ENCODE data around the gene ADAMTSL2. TPM values are rescaled to one million over a fixed set of nuclear protein-coding genes. Genes with fewer than 3 reads are reported as not detected.

ADAMTSL2 gene
- total and polyA plus RNA-seq, 8 donors: 1.3 to 20.6 (median 2.6) TPM; not detected in 2

DNA sequence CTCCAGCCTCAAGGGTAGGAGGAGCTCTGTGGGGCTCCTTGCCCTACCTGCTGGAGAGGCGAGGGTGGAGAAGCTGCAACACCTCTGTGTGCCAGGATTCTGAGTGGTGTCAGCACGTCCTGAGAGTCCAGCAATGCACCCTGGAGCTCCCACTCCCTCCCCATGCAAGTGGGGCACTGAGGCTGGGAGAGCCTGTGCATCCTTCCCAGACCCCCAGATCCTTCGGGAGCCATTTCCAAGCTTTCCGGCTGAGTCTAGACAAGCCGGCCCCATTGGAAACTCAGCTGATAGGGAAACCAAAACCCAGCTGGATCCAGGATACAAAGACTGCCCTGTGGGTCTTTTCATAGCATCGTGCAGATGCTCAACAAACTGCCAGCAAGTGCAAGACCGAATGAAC is 72.9 kb downstream of the ADAMTSL2 start:
- no peaks in the 10 kb centered on the region for H3K9me3 ChIP-seq
- H3K4me1 ChIP-seq: peaks cover 0 to 5% (median 2%) of the 10 kb centered on the region in 4 donors
- H3K27me3 ChIP-seq: peaks cover 19 to 100% (median 45%) of the 10 kb centered on the region in 3 donors
- WGBS, 5 donors: 33 to 100% (median 55%) methylated on average over 1 to 7 of the region's 7 CpGs
- H3K36me3 ChIP-seq: no peaks in the 10 kb centered on the region
- no peak overlapping the region for H3K27ac ChIP-seq
- H3K4me3 ChIP-seq: no peak overlapping the region
- intact Hi-C loops (cut with DNase I; ENCODE audit: low total_unique reads): no loop called here
- DNase-seq: no peak
- no peak for TF ChIP-seq EP300 (IDR thresholded peaks at IDR 0.05)
- no peak for TF ChIP-seq POLR2AphosphoS5 (IDR thresholded peaks at IDR 0.05)
- TF ChIP-seq, protein P1, sequence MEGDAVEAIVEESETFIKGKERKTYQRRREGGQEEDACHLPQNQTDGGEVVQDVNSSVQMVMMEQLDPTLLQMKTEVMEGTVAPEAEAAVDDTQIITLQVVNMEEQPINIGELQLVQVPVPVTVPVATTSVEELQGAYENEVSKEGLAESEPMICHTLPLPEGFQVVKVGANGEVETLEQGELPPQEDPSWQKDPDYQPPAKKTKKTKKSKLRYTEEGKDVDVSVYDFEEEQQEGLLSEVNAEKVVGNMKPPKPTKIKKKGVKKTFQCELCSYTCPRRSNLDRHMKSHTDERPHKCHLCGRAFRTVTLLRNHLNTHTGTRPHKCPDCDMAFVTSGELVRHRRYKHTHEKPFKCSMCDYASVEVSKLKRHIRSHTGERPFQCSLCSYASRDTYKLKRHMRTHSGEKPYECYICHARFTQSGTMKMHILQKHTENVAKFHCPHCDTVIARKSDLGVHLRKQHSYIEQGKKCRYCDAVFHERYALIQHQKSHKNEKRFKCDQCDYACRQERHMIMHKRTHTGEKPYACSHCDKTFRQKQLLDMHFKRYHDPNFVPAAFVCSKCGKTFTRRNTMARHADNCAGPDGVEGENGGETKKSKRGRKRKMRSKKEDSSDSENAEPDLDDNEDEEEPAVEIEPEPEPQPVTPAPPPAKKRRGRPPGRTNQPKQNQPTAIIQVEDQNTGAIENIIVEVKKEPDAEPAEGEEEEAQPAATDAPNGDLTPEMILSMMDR (IDR thresholded peaks at IDR 0.05): no peak
- TF ChIP-seq POLR2A (IDR thresholded peaks at IDR 0.05): no peak

DNA sequence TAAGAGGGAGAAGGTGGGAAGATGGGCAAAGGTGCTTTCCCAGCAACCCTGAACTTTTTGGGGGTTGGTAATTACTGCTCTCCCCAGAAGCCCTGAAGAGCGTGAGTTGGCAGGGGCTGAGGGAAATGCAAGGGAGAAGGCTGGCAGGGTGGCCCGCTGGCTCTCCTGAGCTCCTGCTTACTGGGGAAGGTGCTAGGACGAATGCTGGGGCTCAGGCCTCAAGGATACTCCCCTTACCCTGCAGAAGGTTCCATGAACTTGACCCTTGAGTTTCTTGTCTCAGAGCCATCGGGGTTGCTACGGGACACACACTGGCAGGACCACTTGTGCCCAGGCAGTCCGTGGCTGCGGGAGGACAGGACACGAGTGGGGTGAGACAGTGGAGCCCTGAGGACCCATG is 73.5 kb downstream of the ADAMTSL2 start:
- TF ChIP-seq, protein P1 (IDR thresholded peaks at IDR 0.05): no peak
- TF ChIP-seq POLR2A (IDR thresholded peaks at IDR 0.05): no peak
- TF ChIP-seq EP300 (IDR thresholded peaks at IDR 0.05): no peak
- TF ChIP-seq POLR2AphosphoS5 (IDR thresholded peaks at IDR 0.05): no peak
- no peak for DNase-seq
- H3K27me3 ChIP-seq: peaks cover 19 to 100% (median 44%) of the 10 kb centered on the region in 3 donors

DNA sequence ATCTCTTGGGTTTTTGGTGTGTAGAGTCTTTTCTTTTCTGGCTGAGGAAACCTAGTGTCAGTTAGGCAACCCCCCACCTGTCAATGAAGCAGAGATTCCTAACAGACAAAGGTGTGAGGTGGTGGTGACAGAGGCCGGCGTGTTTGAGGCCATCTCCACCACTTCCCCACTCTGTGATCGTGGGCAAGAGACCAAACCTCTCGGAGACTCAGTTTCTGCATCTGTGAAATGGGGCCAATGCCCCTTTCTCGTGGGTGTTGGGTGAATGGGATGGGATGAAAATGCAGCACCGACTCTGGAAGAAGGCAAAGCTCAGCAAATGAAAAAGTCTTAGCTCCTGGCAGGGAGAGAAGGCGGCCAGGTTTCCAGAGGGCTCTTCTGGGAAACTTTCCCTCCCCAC is 73.9 kb downstream of the ADAMTSL2 start:
- no peak for TF ChIP-seq POLR2AphosphoS5 (IDR thresholded peaks at IDR 0.05)
- TF ChIP-seq POLR2A (IDR thresholded peaks at IDR 0.05): no peak
- TF ChIP-seq EP300 (IDR thresholded peaks at IDR 0.05): no peak
- TF ChIP-seq, protein P1 (IDR thresholded peaks at IDR 0.05): no peak
- Histone ChIP-seq H3K27me3 (peaks cover 19 to 100% (median 44%) of the 10 kb centered on the region in 3 donors), H3K4me3 (no peak overlapping the region), H3K9me3 (no peaks in the 10 kb centered on the region), H3K36me3 (no peaks in the 10 kb centered on the region), H3K4me1 (peaks cover 0 to 5% (median 2%) of the 10 kb centered on the region in 4 donors), H3K27ac (no peak overlapping the region)
- intact Hi-C loops (cut with DNase I; ENCODE audit: low total_unique reads): no loop called here
- 55 to 79% (median 76%) methylated on average over 7 of the region's 7 CpGs for WGBS, 5 donors
- no peak for DNase-seq

More for the DNA sequence above, 73.5 kb downstream of the ADAMTSL2 start:
- Histone ChIP-seq H3K4me1 (peaks cover 0 to 5% (median 2%) of the 10 kb centered on the region in 4 donors), H3K4me3 (no peak overlapping the region), H3K9me3 (no peaks in the 10 kb centered on the region), H3K27ac (no peak overlapping the region), H3K36me3 (no peaks in the 10 kb centered on the region)
- intact Hi-C loops (cut with DNase I; ENCODE audit: low total_unique reads): no loop called here
- 76 to 84% (median 80%) methylated on average over 8 of the region's 8 CpGs for WGBS, 5 donors

DNA sequence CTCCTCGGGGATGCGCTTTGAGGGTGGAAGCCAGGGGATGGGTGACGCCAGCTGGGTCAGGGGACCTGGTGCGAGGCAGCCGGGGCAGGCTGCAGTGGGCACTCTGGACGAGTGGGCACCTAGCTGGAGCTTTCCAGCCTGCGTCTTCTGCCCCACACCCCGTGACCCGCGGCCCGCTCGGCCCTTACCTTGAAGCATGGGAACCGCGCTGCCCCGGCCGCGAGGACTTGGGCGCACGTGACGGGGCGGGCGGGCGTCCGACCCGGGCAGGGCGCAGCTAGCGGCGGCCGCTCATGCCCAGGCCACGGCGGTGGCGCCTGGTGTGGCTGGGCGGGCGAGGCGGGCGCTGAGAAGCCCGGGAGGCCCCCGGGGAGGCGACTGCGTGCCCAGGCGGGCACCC is 74.4 kb downstream of the ADAMTSL2 start:
- Histone ChIP-seq H3K4me3 (peak overlapping the region in 2 of 4 donors; percentile 7 to 27), H3K36me3 (no peaks in the 10 kb centered on the region), H3K27ac (no peak overlapping the region), H3K4me1 (peaks cover 0 to 5% (median 2%) of the 10 kb centered on the region in 4 donors), H3K27me3 (peaks cover 19 to 100% (median 46%) of the 10 kb centered on the region in 3 donors), H3K9me3 (no peaks in the 10 kb centered on the region)
- 10 to 63% (median 14%) methylated on average over 2 to 41 of the region's 41 CpGs for WGBS, 5 donors
- no peak for TF ChIP-seq POLR2AphosphoS5 (IDR thresholded peaks at IDR 0.05)
- no peak for TF ChIP-seq POLR2A (IDR thresholded peaks at IDR 0.05)
- TF ChIP-seq, protein P1 (IDR thresholded peaks at IDR 0.05): no peak
- no peak for TF ChIP-seq EP300 (IDR thresholded peaks at IDR 0.05)
- no peak for DNase-seq
- intact Hi-C loops (cut with DNase I; ENCODE audit: low total_unique reads): no loop called here
